ENCODE measurements around the gene CDCA3.

Gene CDCA3

DNA sequence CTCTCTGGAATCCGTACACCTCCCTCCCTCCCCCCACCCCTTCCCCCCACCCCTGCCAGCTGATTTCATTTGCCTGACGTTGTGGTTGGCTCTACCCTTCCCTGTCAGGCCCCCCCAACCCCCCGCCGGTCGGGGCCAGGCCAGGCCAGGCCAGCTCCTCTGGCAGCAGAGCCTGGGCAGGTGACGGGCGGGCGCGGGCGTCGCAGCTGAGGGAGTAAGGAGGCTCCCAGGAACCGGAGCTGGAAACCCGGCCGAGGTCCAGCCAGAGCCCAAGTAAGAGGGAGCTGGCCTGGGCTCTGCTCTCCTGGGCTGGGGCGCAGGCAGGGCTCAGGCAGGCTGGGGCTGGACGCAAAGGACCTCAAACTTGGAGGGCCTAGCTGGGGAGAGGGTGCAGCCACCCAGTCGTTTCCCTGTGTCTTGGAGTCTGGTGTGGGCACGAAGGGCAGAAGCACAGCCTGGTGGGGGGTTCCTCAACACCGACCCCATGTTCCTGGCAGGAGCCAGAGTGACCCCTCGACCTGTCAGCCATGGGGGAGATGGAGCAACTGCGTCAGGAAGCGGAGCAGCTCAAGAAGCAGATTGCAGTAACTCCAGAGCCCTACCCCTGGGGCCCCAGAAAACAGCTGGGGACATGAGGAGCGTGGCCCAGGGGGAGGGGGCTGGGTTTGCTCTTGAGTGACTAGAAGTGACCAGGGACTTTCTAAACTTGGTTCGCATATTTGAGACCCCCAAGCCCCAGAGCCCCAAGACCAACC, 10.1 kb downstream of the CDCA3 start, which contains the start of gene GNB3:
TSS of gene GNB3 (plus strand) at position 165 of the 755 bp plus-strand sequence. CDS start at position 528, 363 bp downstream.
- H3K36me3 ChIP-seq (ENCODE audit: control insufficient read depth in 4 of 4, insufficient read depth in 4 of 4, low read length in 3 of 4): peaks cover 4 to 63% (median 14%) of the 10 kb centered on the region in 4 experiments
- no peak within 1 kb of the TSS for H3K4me3 ChIP-seq (ENCODE audit: control insufficient read depth in 1 of 7, extremely low read depth in 1 of 7, insufficient read depth in 4 of 7, low read depth in 2 of 7, low read length in 6 of 7)
- no peaks in the 10 kb centered on the region for H3K4me1 ChIP-seq (ENCODE audit: control extremely low read depth in 1 of 4, control insufficient read depth in 4 of 4, insufficient read depth in 4 of 4, low read length in 3 of 4)
- ChIA-PET CTCF (interaction anchor here (0.7 to 2.3 kb wide), 5 partner anchors 10 to 217 kb away, joined by 3 to 6 read pairs (median 3); no protein-coding TSS in a partner anchor), POLR2A (no interaction called here)
- 95% methylated on average over 17 of the region's 24 CpGs for WGBS (ENCODE audit: insufficient coverage)
- no peak for DNase-seq
- H3K27me3 ChIP-seq (replicated peaks in 2 of 5; ENCODE audit: control insufficient read depth in 4 of 5, insufficient read depth in 5 of 5, low read length in 4 of 5): no peaks in the 10 kb centered on the region
- H3K9me3 ChIP-seq (ENCODE audit: control extremely low read depth in 1 of 5, control insufficient read depth in 4 of 5, insufficient read depth in 2 of 5, low read depth in 1 of 5, low read length in 4 of 5): no peaks in the 10 kb centered on the region
- H3K27ac ChIP-seq (ENCODE audit: insufficient read depth in 1 of 2, low read depth in 1 of 2, low read length in 2 of 2, poor library complexity in 1 of 2, severe bottlenecking in 2 of 2): no peak within 1 kb of the TSS

DNA sequence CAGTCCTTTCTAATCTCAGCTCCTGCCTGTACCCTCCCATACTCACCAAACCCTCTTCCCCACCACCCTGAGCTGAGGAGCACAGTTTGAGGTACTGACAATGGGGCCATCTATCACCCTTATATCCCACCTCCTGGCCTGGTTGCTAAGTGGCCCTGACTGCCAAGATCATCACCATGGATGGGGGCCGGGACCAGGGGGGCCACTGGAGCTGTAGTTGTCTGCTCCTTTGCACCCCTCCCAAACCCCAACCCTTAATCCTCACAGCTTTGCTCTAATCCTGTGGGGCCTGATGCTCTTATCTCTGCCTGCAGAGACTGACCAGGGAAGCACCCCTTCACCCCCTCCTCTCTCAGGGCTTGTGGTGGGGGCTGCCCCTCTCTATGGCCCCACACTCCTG, 10.8 kb downstream of the CDCA3 start:
- Histone ChIP-seq H3K27me3 (replicated peaks in 2 of 5; ENCODE audit: control insufficient read depth in 4 of 5, insufficient read depth in 5 of 5, low read length in 4 of 5) (no peaks in the 10 kb centered on the region), H3K4me3 (ENCODE audit: control insufficient read depth in 1 of 7, extremely low read depth in 1 of 7, insufficient read depth in 4 of 7, low read depth in 2 of 7, low read length in 6 of 7) (no peak overlapping the region), H3K36me3 (ENCODE audit: control insufficient read depth in 4 of 4, insufficient read depth in 4 of 4, low read length in 3 of 4) (peaks cover 4 to 57% (median 10%) of the 10 kb centered on the region in 4 experiments), H3K27ac (ENCODE audit: insufficient read depth in 1 of 2, low read depth in 1 of 2, low read length in 2 of 2, poor library complexity in 1 of 2, severe bottlenecking in 2 of 2) (no peak overlapping the region), H3K9me3 (ENCODE audit: control extremely low read depth in 1 of 5, control insufficient read depth in 4 of 5, insufficient read depth in 2 of 5, low read depth in 1 of 5, low read length in 4 of 5) (no peaks in the 10 kb centered on the region), H3K4me1 (ENCODE audit: control extremely low read depth in 1 of 4, control insufficient read depth in 4 of 4, insufficient read depth in 4 of 4, low read length in 3 of 4) (peaks cover 0 to 2% (median 0%) of the 10 kb centered on the region in 4 experiments)
- WGBS (ENCODE audit: insufficient coverage): 100% methylated on average over 1 of the region's 1 CpG
- ChIA-PET CTCF (interaction anchor here (1.1 to 2.3 kb wide), 4 partner anchors 10 to 216 kb away, joined by 3 to 6 read pairs (median 4); no protein-coding TSS in a partner anchor), POLR2A (no interaction called here)
- peak in 2 of 3 donors; percentile 25 to 50 for DNase-seq

DNA sequence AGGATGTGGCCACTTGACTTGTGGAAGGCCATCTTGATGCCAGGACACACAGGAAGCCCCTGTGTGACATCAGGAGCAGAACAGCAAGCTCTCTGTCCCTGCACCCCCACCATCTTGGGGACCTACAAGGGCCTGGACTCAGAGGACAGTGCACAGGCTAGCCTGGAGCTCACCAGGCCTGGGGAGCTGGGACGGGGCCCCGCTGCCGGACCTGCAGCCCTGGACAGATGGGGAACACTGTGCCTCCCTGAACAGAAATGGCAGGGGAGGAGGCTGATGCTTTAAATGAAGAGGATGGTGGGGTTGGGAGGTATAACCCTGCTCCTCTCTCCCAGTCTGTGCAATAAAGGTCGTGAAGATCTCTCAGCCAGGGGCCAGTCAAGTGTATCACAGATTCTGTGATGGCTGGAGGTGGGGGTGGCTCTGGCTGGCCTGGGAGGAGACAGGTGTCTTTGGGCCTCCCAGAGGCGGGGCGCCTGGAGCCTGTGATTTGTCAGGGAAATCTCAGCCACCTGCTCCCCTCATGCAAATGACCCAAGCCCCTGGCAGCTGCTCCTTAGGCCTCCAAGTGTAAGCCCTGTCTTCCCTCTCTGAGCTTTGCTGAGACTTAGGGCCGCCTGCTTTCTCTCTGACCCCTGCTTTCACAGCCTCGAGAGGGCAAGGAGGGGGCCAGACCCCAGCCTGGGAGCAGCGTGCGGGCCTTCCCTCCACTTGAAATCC, 11.4 kb downstream of the CDCA3 start:
- no peak overlapping the region for H3K4me3 ChIP-seq (ENCODE audit: control insufficient read depth in 1 of 7, extremely low read depth in 1 of 7, insufficient read depth in 4 of 7, low read depth in 2 of 7, low read length in 6 of 7)
- ChIA-PET CTCF (interaction anchor here (1.1 to 3.4 kb wide), 5 partner anchors 9 to 216 kb away, joined by 3 to 12 read pairs (median 6); partner anchors contain the start of gene MLF2), POLR2A (no interaction called here)
- 93% methylated on average over 8 of the region's 10 CpGs for WGBS (ENCODE audit: insufficient coverage)
- DNase-seq: no peak
- peaks cover 2 to 50% (median 8%) of the 10 kb centered on the region in 4 experiments for H3K36me3 ChIP-seq (ENCODE audit: control insufficient read depth in 4 of 4, insufficient read depth in 4 of 4, low read length in 3 of 4)
- H3K9me3 ChIP-seq (ENCODE audit: control extremely low read depth in 1 of 5, control insufficient read depth in 4 of 5, insufficient read depth in 2 of 5, low read depth in 1 of 5, low read length in 4 of 5): no peaks in the 10 kb centered on the region
- H3K27me3 ChIP-seq (replicated peaks in 2 of 5; ENCODE audit: control insufficient read depth in 4 of 5, insufficient read depth in 5 of 5, low read length in 4 of 5): no peaks in the 10 kb centered on the region
- peaks cover 0 to 2% (median 0%) of the 10 kb centered on the region in 4 experiments for H3K4me1 ChIP-seq (ENCODE audit: control extremely low read depth in 1 of 4, control insufficient read depth in 4 of 4, insufficient read depth in 4 of 4, low read length in 3 of 4)
- no peak overlapping the region for H3K27ac ChIP-seq (ENCODE audit: insufficient read depth in 1 of 2, low read depth in 1 of 2, low read length in 2 of 2, poor library complexity in 1 of 2, severe bottlenecking in 2 of 2)

DNA sequence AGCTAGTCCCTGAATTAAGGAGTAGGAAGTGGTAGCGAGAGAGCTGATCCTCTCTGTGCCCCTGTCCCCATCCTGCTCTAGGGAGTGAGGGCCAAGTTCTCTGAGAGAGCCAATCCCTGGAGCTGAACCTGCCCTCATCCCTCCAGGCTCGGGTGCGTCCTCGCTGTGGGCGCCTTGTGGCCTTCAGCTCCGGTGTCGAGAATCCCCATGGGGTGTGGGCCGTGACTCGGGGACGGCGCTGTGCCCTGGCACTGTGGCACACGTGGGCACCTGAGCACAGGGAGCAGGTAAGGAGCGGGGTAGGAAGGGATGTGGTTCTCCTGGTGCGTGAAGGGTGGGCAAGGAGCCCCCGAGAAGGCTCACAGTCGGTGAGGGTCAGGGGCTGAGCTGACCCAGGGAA, 12.2 kb downstream of the CDCA3 start:
- no peak overlapping the region for H3K4me3 ChIP-seq (ENCODE audit: control insufficient read depth in 1 of 7, extremely low read depth in 1 of 7, insufficient read depth in 4 of 7, low read depth in 2 of 7, low read length in 6 of 7)
- peaks cover 0 to 2% (median 0%) of the 10 kb centered on the region in 4 experiments for H3K4me1 ChIP-seq (ENCODE audit: control extremely low read depth in 1 of 4, control insufficient read depth in 4 of 4, insufficient read depth in 4 of 4, low read length in 3 of 4)
- no peak for DNase-seq
- no peaks in the 10 kb centered on the region for H3K27me3 ChIP-seq (replicated peaks in 2 of 5; ENCODE audit: control insufficient read depth in 4 of 5, insufficient read depth in 5 of 5, low read length in 4 of 5)
- H3K36me3 ChIP-seq (ENCODE audit: control insufficient read depth in 4 of 4, insufficient read depth in 4 of 4, low read length in 3 of 4): peaks cover 2 to 52% (median 8%) of the 10 kb centered on the region in 4 experiments
- POLR2A ChIA-PET: no interaction called here
- CTCF ChIA-PET: interaction anchor here (1.5 to 3.4 kb wide), 4 partner anchors 8 to 85 kb away, joined by 4 to 12 read pairs (median 6); partner anchors contain the start of gene MLF2
- WGBS (ENCODE audit: insufficient coverage): 98% methylated on average over 13 of the region's 16 CpGs
- no peaks in the 10 kb centered on the region for H3K9me3 ChIP-seq (ENCODE audit: control extremely low read depth in 1 of 5, control insufficient read depth in 4 of 5, insufficient read depth in 2 of 5, low read depth in 1 of 5, low read length in 4 of 5)
- H3K27ac ChIP-seq (ENCODE audit: insufficient read depth in 1 of 2, low read depth in 1 of 2, low read length in 2 of 2, poor library complexity in 1 of 2, severe bottlenecking in 2 of 2): no peak overlapping the region

DNA sequence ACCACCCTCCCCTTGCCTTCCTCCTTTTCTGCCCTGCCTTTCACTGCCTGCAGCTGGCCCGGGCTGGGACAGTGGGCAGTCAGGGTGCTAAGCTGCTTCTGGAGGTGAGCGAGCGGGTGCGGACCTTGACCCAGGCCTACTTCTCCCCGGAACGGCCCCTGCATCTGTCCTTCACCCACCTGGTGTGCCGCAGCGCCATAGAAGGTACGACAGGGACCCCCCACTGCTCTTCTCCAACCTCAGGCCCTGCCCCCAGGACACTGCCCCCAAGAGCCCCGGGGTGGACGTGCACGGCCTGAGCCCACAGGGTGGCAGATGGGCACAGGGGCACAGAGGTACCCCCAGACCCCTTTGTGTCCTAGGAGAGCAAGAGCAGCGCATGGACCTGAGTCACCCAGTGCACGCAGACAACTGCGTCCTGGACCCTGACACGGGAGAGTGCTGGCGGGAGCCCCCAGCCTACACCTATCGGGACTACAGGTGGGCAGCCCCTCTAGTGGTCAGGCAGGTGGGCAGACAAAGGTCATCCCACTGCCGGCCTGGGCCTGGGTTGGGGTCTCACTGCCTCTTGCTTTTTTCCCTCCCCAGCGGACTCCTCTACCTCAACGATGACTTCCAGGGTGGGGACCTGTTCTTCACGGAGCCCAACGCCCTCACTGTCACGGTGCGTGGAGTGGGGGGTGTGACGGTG, 13.6 kb downstream of the CDCA3 start:
- 99% methylated on average over 22 of the region's 26 CpGs for WGBS (ENCODE audit: insufficient coverage)
- H3K27ac ChIP-seq (ENCODE audit: insufficient read depth in 1 of 2, low read depth in 1 of 2, low read length in 2 of 2, poor library complexity in 1 of 2, severe bottlenecking in 2 of 2): no peak overlapping the region
- peaks cover 2 to 51% (median 6%) of the 10 kb centered on the region in 4 experiments for H3K36me3 ChIP-seq (ENCODE audit: control insufficient read depth in 4 of 4, insufficient read depth in 4 of 4, low read length in 3 of 4)
- no peaks in the 10 kb centered on the region for H3K27me3 ChIP-seq (replicated peaks in 2 of 5; ENCODE audit: control insufficient read depth in 4 of 5, insufficient read depth in 5 of 5, low read length in 4 of 5)
- no peaks in the 10 kb centered on the region for H3K9me3 ChIP-seq (ENCODE audit: control extremely low read depth in 1 of 5, control insufficient read depth in 4 of 5, insufficient read depth in 2 of 5, low read depth in 1 of 5, low read length in 4 of 5)
- H3K4me3 ChIP-seq (ENCODE audit: control insufficient read depth in 1 of 7, extremely low read depth in 1 of 7, insufficient read depth in 4 of 7, low read depth in 2 of 7, low read length in 6 of 7): no peak overlapping the region
- peaks cover 0 to 2% (median 0%) of the 10 kb centered on the region in 4 experiments for H3K4me1 ChIP-seq (ENCODE audit: control extremely low read depth in 1 of 4, control insufficient read depth in 4 of 4, insufficient read depth in 4 of 4, low read length in 3 of 4)
- CTCF ChIA-PET: interaction anchor here (1.3 to 4.8 kb wide), 7 partner anchors 10 to 85 kb away, joined by 4 to 39 read pairs (median 7); partner anchors contain the start of genes CDCA3, MLF2 and USP5
- POLR2A ChIA-PET: no interaction called here
- DNase-seq: no peak

DNA sequence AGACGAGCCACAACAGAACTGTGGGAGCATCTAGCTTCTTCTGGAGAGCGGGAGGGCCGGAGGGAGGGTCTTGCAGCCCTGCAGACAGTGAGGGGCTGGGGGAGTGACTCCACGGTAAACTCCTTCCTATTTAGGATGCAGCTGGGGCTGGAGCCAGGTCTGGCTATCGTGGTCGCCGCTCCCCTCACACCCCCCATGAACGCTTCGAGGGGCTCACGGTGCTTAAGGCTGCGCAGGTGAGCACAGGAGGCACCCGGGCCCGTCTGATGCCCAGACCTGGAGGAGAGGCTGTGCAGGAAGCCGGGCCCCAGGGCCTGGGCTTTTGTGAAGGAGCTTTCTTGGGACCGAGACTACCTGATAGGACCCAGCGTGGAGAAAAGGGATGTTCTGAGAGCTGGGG, 14.2 kb downstream of the CDCA3 start:
- Histone ChIP-seq H3K27me3 (replicated peaks in 2 of 5; ENCODE audit: control insufficient read depth in 4 of 5, insufficient read depth in 5 of 5, low read length in 4 of 5) (no peaks in the 10 kb centered on the region), H3K4me1 (ENCODE audit: control extremely low read depth in 1 of 4, control insufficient read depth in 4 of 4, insufficient read depth in 4 of 4, low read length in 3 of 4) (peaks cover 0 to 2% (median 0%) of the 10 kb centered on the region in 4 experiments), H3K36me3 (ENCODE audit: control insufficient read depth in 4 of 4, insufficient read depth in 4 of 4, low read length in 3 of 4) (peaks cover 2 to 56% (median 6%) of the 10 kb centered on the region in 4 experiments), H3K9me3 (ENCODE audit: control extremely low read depth in 1 of 5, control insufficient read depth in 4 of 5, insufficient read depth in 2 of 5, low read depth in 1 of 5, low read length in 4 of 5) (no peaks in the 10 kb centered on the region), H3K4me3 (ENCODE audit: control insufficient read depth in 1 of 7, extremely low read depth in 1 of 7, insufficient read depth in 4 of 7, low read depth in 2 of 7, low read length in 6 of 7) (no peak overlapping the region), H3K27ac (ENCODE audit: insufficient read depth in 1 of 2, low read depth in 1 of 2, low read length in 2 of 2, poor library complexity in 1 of 2, severe bottlenecking in 2 of 2) (no peak overlapping the region)
- CTCF ChIA-PET: interaction anchor here (1.1 to 5.1 kb wide), 11 partner anchors 7 to 84 kb away, joined by 3 to 39 read pairs (median 6); partner anchors contain the start of genes CDCA3, MLF2 and USP5
- POLR2A ChIA-PET: no interaction called here
- WGBS (ENCODE audit: insufficient coverage): 95% methylated on average over 14 of the region's 16 CpGs
- DNase-seq: no peak
